SKM-1 (cell line): ENCODE measurements around the gene SLC35B1.

ENCODE experiments used
- DNase-seq: peaks from one replicate; lab custom pipeline; 2025; ENCODE audit not compliant: unreplicated experiment; lab: John Stamatoyannopoulos, UW

Gene SLC35B1

GRCh38 chr17:49707608-49708514, at the start of gene SLC35B1:
Gene SLC35B1 (minus strand): TSS chr17:49707964. CDS start chr17:49707833, 131 bp downstream.
- peak; percentile 99 for DNase-seq

GRCh38 chr17:49757151-49757777, 49.5 kb upstream of the SLC35B1 start:
- DNase-seq, result no peak

GRCh38 chr17:49756323-49757150, 48.8 kb upstream of the SLC35B1 start:
- no peak for DNase-seq

- DNase-seq, result no peak
These were observed 48.0 kb upstream of the SLC35B1 start for GRCh38 chr17:49755663-49756283.

GRCh38 chr17:49753959-49754391, 46.2 kb upstream of the SLC35B1 start:
- DNase-seq, result no peak

GRCh38 chr17:49752508-49752907, 44.7 kb upstream of the SLC35B1 start:
- no peak for DNase-seq

- no peak for DNase-seq
These were observed 42.0 kb upstream of the SLC35B1 start for GRCh38 chr17:49749730-49750129.

GRCh38 chr17:49748791-49749190, 41.0 kb upstream of the SLC35B1 start:
- DNase-seq, result no peak

GRCh38 chr17:49748223-49748622, 40.5 kb upstream of the SLC35B1 start:
- no peak for DNase-seq

GRCh38 chr17:49747632-49748031, 39.9 kb upstream of the SLC35B1 start:
- no peak for DNase-seq

- DNase-seq, result no peak
These were observed 39.2 kb upstream of the SLC35B1 start for GRCh38 chr17:49746791-49747490.

GRCh38 chr17:49745175-49746139, 37.7 kb upstream of the SLC35B1 start:
- DNase-seq, result no peak

- DNase-seq, result peak; percentile 35
These were observed 34.4 kb upstream of the SLC35B1 start for GRCh38 chr17:49742166-49742638.

- DNase-seq, result no peak
These were observed 33.9 kb upstream of the SLC35B1 start for GRCh38 chr17:49741692-49742076.

- DNase-seq, result peak; percentile 18
These were observed 33.4 kb upstream of the SLC35B1 start for GRCh38 chr17:49741009-49741691.

- DNase-seq, result peak; percentile 94
These were observed 32.0 kb upstream of the SLC35B1 start for GRCh38 chr17:49739641-49740271.

GRCh38 chr17:49738456-49739163, 30.8 kb upstream of the SLC35B1 start:
- no peak for DNase-seq
